ENCODE measurements around the gene CDC42EP5.

The CDC42EP5 gene

GRCh38 chr19:54478677-54479266 is 5.7 kb upstream of the CDC42EP5 start:
- TF ChIP-seq, protein P1, sequence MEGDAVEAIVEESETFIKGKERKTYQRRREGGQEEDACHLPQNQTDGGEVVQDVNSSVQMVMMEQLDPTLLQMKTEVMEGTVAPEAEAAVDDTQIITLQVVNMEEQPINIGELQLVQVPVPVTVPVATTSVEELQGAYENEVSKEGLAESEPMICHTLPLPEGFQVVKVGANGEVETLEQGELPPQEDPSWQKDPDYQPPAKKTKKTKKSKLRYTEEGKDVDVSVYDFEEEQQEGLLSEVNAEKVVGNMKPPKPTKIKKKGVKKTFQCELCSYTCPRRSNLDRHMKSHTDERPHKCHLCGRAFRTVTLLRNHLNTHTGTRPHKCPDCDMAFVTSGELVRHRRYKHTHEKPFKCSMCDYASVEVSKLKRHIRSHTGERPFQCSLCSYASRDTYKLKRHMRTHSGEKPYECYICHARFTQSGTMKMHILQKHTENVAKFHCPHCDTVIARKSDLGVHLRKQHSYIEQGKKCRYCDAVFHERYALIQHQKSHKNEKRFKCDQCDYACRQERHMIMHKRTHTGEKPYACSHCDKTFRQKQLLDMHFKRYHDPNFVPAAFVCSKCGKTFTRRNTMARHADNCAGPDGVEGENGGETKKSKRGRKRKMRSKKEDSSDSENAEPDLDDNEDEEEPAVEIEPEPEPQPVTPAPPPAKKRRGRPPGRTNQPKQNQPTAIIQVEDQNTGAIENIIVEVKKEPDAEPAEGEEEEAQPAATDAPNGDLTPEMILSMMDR (conservative IDR thresholded peaks at IDR 0.05): peak; percentile 88

GRCh38 chr19:54477650-54478049 is 4.6 kb upstream of the CDC42EP5 start:
- H3K27ac ChIP-seq: no peak overlapping the region
- TF ChIP-seq, protein P1 (conservative IDR thresholded peaks at IDR 0.05): peak; percentile 37; the same call in 1 of the 2 replicates

More at GRCh38 chr19:54478677-54479266, 5.7 kb upstream of the CDC42EP5 start:
- no peak overlapping the region for H3K27ac ChIP-seq

GRCh38 chr19:54475706-54476105 is 2.6 kb upstream of the CDC42EP5 start:
- no peak overlapping the region for H3K27ac ChIP-seq
- TF ChIP-seq, protein P1 (conservative IDR thresholded peaks at IDR 0.05): no peak

DNA sequence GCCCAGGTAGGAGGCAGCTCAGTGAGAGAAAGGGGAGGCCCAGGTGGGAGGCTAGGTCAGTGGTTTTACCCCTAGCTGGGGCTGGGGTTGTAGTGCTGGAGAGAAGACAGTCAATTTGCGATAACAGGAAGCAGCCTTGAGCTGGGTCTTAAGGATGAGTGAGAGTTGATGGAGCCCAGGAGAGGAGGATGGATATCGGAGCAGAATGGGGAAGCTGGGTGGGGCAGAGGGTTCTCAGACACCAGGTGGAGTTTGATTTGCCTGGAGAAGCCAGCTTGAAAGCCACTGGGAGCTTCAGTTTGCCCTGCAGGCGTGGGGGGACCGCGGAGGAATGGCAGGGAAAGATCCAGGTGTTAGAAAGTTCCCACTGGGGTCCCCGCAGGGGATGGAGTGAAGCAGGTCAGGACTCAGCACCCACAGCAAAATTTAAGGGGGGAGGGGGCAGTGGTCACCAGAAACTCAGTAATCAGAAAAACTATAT is 836 bp upstream of the CDC42EP5 start:
- TF ChIP-seq, protein P1 (conservative IDR thresholded peaks at IDR 0.05): no peak

DNA sequence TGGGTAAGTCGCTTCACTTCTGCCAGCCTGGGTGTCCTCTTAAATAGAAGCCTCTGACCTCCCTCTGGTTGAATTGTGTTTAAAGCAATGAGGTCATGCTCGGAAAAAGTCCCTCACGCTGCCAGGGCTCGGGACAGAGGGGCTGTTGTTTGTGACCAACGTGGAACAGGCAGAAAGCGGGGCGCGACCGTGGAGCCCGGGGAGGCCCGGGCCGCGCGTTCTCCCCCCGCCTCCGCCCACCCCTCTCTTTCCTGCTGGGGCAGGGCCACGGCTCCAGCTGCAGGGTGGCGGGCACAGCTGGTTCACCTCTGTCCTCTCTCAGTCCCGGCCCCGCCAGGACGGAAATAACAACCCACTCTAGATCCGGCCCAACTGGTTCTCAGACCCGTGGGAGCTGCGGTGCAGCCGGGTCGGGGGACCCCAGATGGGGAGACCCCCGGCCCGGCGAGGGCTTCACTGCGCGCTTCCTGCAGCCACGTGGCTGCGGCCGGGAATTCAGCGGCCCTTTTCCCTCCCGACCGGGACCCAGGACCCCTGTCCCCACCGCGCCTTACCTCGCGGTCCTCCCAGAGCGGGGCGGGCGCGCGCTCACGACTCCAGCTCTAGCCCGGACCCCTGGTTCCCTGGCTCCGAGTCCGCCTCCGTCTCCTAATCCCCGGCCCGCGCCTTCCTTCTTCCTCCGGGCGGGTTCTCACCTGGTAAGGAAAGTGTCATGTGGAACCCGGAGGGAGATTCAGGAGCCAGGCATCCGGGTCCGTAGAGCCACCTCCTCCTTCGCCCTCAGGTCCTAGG is 1.9 kb downstream of the CDC42EP5 start:
- TF ChIP-seq, protein P1 (conservative IDR thresholded peaks at IDR 0.05): no peak
- peak overlapping the region; percentile 65; the same call in 1 of the 2 replicates for H3K27ac ChIP-seq

More for the DNA sequence above, 836 bp upstream of the CDC42EP5 start:
- H3K27ac ChIP-seq: no peak overlapping the region

DNA sequence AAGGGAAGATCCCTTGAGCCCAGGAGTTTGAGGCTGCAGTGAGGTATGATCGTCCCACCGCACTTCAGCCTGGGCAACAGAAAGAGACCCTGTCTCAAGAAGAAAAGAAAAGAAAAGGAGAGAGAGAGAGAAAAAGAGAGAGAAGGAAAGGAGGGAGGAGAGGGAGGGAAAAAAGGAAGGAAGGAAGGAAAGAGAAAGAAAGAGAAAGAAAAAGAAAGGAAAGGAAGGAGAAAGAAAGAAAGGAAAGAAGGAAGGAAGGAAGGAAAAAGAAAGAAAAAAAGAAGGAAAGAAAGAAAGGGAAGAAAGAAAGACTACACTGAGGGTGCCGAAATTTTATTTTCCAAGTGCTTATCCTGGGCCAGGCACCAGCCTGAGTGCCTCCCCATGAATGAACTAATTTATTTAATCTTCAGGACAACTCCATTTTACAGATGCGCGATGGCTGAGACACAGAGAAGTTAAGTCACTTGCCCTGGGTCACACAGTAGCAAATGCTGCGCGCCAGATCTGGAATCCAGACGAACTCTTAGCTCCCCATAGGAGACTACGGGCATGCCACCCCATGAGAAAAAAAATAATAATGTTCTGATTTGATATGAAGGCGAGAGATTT is 2.7 kb downstream of the CDC42EP5 start:
- TF ChIP-seq, protein P1 (conservative IDR thresholded peaks at IDR 0.05): no peak
- no peak overlapping the region; the same call in 1 of the 2 replicates for H3K27ac ChIP-seq

DNA sequence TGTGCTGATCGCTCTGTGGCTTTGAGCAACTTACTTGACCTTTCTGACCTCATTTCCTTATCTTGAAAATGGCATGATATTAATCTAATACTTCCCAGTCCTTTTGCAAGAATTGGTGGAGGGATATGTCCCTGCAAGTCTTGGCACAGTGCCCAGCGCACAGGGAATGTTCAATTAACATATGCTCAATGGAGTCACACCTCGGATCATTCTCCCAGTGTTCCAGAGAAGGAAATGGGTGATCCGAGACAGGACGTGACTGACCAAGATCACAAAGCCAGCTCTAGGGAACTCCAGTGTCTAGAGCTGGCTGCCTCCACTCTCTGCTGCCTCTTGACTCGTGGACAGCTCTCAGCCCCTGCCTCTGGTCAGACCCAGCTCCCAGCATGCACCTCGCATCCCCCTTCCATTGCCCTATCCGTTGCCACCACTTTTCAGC is 3.6 kb downstream of the CDC42EP5 start:
- H3K27ac ChIP-seq: peak overlapping the region; percentile 87; the same call in 1 of the 2 replicates
- TF ChIP-seq, protein P1 (conservative IDR thresholded peaks at IDR 0.05): no peak

DNA sequence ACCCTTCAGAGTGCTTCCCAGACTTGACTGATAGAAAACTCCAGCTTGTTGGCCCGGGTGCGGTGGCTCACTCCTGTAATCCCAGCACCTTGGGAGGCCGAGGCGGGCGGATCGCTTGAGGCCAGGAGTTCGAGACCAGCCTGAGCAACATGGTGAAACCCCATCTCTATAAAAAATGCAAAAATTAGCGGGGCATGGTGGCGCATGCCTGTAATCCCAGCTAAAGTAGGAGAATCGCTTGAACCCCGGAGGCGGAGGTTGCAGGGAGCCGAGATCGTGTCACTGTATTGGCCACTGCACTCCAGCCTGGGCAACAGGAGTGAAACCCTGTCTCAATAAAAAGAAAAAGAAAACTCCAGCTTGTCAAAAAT is 7.0 kb downstream of the CDC42EP5 start:
- H3K27ac ChIP-seq: peak overlapping the region; percentile 87
